H1 (cell line): Measurements from ENCODE around the gene NSG2. TPM values are rescaled to one million over a fixed set of nuclear protein-coding genes. Genes with fewer than 3 reads are reported as not detected.

ENCODE experiments used
- CTCF ChIA-PET: fragments of 300-600 bp; sonication (Branson Sonifier 250); formaldehyde crosslinking; loops from one replicate; lab custom pipeline; 2021; ENCODE audit not compliant: partially characterized antibody; lab: Charles Lee
- POLR2A ChIA-PET: fragments of 300-600 bp; sonication (Branson Sonifier 250); formaldehyde crosslinking; loops from one replicate; lab custom pipeline; 2021; ENCODE audit warnings: inconsistent platforms; ENCODE audit not compliant: partially characterized antibody; lab: Charles Lee
- DNase-seq, 2 experiments: peaks; one replicate each; pipeline versions ENCODE4 v3.0.0 to v3.0.0-alpha.2; 2010 to 2022; ENCODE audit warnings: low spot score in 2 of 2, low read depth in 1 of 2, mixed read lengths in 1 of 2
- FAIRE-seq: peaks from 2 replicates; lab custom pipeline; 2011; peaks lifted over from hg19 to GRCh38; lab: Jason Lieb, UNC
- H2AFZ ChIP-seq: 2 replicates; pipeline ENCODE4 v1.8.1; 2012; ENCODE audit warnings: low read length, inconsistent platforms
- H2AK5ac ChIP-seq: 2 replicates; pipeline ENCODE4 v1.6.1; 2013; ENCODE audit warnings: low read depth, low read length
- H2BK120ac ChIP-seq: replicated peaks from 2 replicates; pipeline ENCODE3; 2013; ENCODE audit warnings: low read depth, low read length, inconsistent platforms
- H2BK12ac ChIP-seq: 2 replicates; pipeline ENCODE4 v1.6.1; 2013; ENCODE audit warnings: low read depth, low read length
- H2BK15ac ChIP-seq: 2 replicates; pipeline ENCODE4 v1.6.1; 2013; ENCODE audit warnings: low read length
- H2BK20ac ChIP-seq: 2 replicates; pipeline ENCODE4 v1.6.1; 2013; ENCODE audit warnings: low read length
- H2BK5ac ChIP-seq: 2 replicates; pipeline ENCODE4 v1.6.1; 2013; ENCODE audit warnings: low read depth, low read length
- H3K14ac ChIP-seq: 2 replicates; pipeline ENCODE4 v1.6.1; 2013; ENCODE audit warnings: inconsistent platforms; ENCODE audit not compliant: insufficient read length
- H3K18ac ChIP-seq: 2 replicates; pipeline ENCODE4 v1.6.1; 2013; ENCODE audit warnings: low read length; ENCODE audit errors: extremely low read depth
- H3K23ac ChIP-seq: 2 replicates; pipeline ENCODE4 v1.6.1; 2013; ENCODE audit warnings: inconsistent platforms; ENCODE audit not compliant: insufficient read length
- H3K23me2 ChIP-seq: 2 replicates; pipeline ENCODE4 v1.6.1; 2013; ENCODE audit warnings: low read depth, low read length
- H3K27ac ChIP-seq: 2 replicates; pipeline ENCODE4 v1.6.1; 2011; ENCODE audit warnings: low read depth, low read length, inconsistent platforms
- H3K27me3 ChIP-seq, 4 experiments: replicated peaks in 1 of 4; 1 replicate in 1 of 4; 2 replicates in 3 of 4; pipeline versions ENCODE4 v1.6.1 to v1.8.1; 2011 to 2013; ENCODE audit warnings: low read length in 3 of 4, mild to moderate bottlenecking in 3 of 4, inconsistent platforms in 2 of 4, mixed read lengths in 2 of 4, moderate library complexity in 1 of 4; ENCODE audit not compliant: control insufficient read depth in 3 of 4, insufficient read depth in 3 of 4; ENCODE audit errors: extremely low read depth in 1 of 4
- H3K36me3 ChIP-seq, 4 experiments: 2 replicates each; pipeline versions ENCODE4 v1.6.1 to v1.8.1; 2011 to 2013; ENCODE audit warnings: mild to moderate bottlenecking in 4 of 4, low read length in 3 of 4, moderate library complexity in 2 of 4, control low read depth in 1 of 4, inconsistent platforms in 1 of 4; ENCODE audit not compliant: insufficient read depth in 4 of 4, control insufficient read depth in 2 of 4
- H3K4ac ChIP-seq: replicated peaks from 2 replicates; pipeline ENCODE3; 2013; ENCODE audit warnings: low read length, low read depth, mixed read lengths, inconsistent platforms; ENCODE audit not compliant: insufficient read length
- H3K4me1 ChIP-seq, 4 experiments: replicated peaks in 1 of 4; 1 replicate in 1 of 4; 2 replicates in 3 of 4; pipeline versions ENCODE4 v1.6.1 to v1.8.1; 2011 to 2013; ENCODE audit warnings: low read length in 3 of 4, inconsistent platforms in 2 of 4, mixed read lengths in 1 of 4; ENCODE audit not compliant: insufficient read depth in 4 of 4, control insufficient read depth in 3 of 4
- H3K4me2 ChIP-seq, 2 experiments: 2 replicates each; pipeline versions ENCODE4 v1.6.1 to v1.8.1; 2011 to 2013; ENCODE audit warnings: low read depth in 2 of 2, low read length in 2 of 2, control low read depth in 1 of 2, inconsistent platforms in 1 of 2, mild to moderate bottlenecking in 1 of 2; ENCODE audit not compliant: insufficient read depth in 1 of 2
- H3K4me3 ChIP-seq, 4 experiments: fragments of 200-600, 300-600 bp in 1 of 4; sonication (generic), shearing (Covaris generic), sonication (Bioruptor Twin) in 1 of 4; 2 replicates each; pipeline versions ENCODE4 v1.5.1 to v1.8.1; 2011 to 2016; ENCODE audit warnings: low read length in 4 of 4, low read depth in 3 of 4, control low read depth in 2 of 4, inconsistent platforms in 2 of 4, mild to moderate bottlenecking in 2 of 4, mixed read lengths in 1 of 4, moderate library complexity in 1 of 4; ENCODE audit not compliant: insufficient read depth in 2 of 4; ENCODE audit errors: extremely low read depth in 1 of 4
- H3K56ac ChIP-seq: replicated peaks from 2 replicates; pipeline ENCODE3; 2013; ENCODE audit warnings: low read depth, mild to moderate bottlenecking, mixed read lengths, low read length, inconsistent platforms; ENCODE audit not compliant: insufficient read length
- H3K79me1 ChIP-seq: 2 replicates; pipeline ENCODE4 v1.6.1; 2013; ENCODE audit warnings: low read depth, low read length, control low read depth
- H3K79me2 ChIP-seq, 2 experiments: 2 replicates each; pipeline versions ENCODE4 v1.6.1 to v1.8.1; 2012 to 2013; ENCODE audit warnings: low read length in 2 of 2, mild to moderate bottlenecking in 2 of 2, inconsistent platforms in 1 of 2; ENCODE audit not compliant: insufficient read depth in 2 of 2, control insufficient read depth in 1 of 2
- H3K9ac ChIP-seq, 4 experiments: replicated peaks in 1 of 4; 1 replicate in 1 of 4; 2 replicates in 3 of 4; pipeline versions ENCODE4 v1.6.1 to v1.8.1; 2011 to 2013; ENCODE audit warnings: low read depth in 3 of 4, low read length in 3 of 4, control low read depth in 2 of 4, mild to moderate bottlenecking in 2 of 4, moderate library complexity in 2 of 4, inconsistent platforms in 1 of 4; ENCODE audit errors: extremely low read depth in 1 of 4
- H3K9me3 ChIP-seq, 2 experiments: 2 replicates each; pipeline versions ENCODE4 v1.6.1 to v1.8.1; 2012 to 2013; ENCODE audit warnings: mild to moderate bottlenecking in 2 of 2, moderate library complexity in 2 of 2, control low read depth in 1 of 2, inconsistent platforms in 1 of 2, low read depth in 1 of 2, low read length in 1 of 2, mixed read lengths in 1 of 2; ENCODE audit not compliant: insufficient read depth in 2 of 2
- H4K20me1 ChIP-seq, 2 experiments: replicated peaks in 1 of 2; 2 replicates each; pipeline versions ENCODE3 to v1.8.1; 2011 to 2013; ENCODE audit warnings: inconsistent platforms in 2 of 2, low read length in 2 of 2, mild to moderate bottlenecking in 1 of 2; ENCODE audit not compliant: insufficient read depth in 2 of 2, control insufficient read depth in 1 of 2
- H4K5ac ChIP-seq: 2 replicates; pipeline ENCODE4 v1.6.1; 2013; ENCODE audit warnings: low read length, low read depth, mixed read lengths, inconsistent platforms; ENCODE audit not compliant: insufficient read length
- H4K8ac ChIP-seq: 2 replicates; pipeline ENCODE4 v1.8.0; 2013; ENCODE audit warnings: mild to moderate bottlenecking, moderate library complexity, low read length, inconsistent platforms; ENCODE audit not compliant: insufficient read depth; ENCODE audit errors: extremely low read depth
- H4K91ac ChIP-seq: replicated peaks from 2 replicates; pipeline ENCODE3; 2013; ENCODE audit warnings: low read length, mixed read lengths, inconsistent platforms; ENCODE audit not compliant: insufficient read length
- CBX8 ChIP-seq: fragments of 300-800, 300-1000 bp; sonication (generic); IDR thresholded peaks from 2 replicates; pipeline ENCODE4 v1.7.1; 2016; ENCODE audit warnings: low read depth, low read length, borderline replicate concordance
- CTBP2 ChIP-seq: IDR thresholded peaks from 2 replicates; pipeline ENCODE4 v1.7.0; 2011; ENCODE audit warnings: borderline replicate concordance, mild to moderate bottlenecking, moderate library complexity, mixed read lengths, low read length; ENCODE audit not compliant: insufficient read depth, insufficient read length
- JUND ChIP-seq: IDR thresholded peaks from 2 replicates; pipeline ENCODE4 v1.6.1; 2011; ENCODE audit warnings: mild to moderate bottlenecking, improper control_type of control experiment, low read length
- KDM1A ChIP-seq: fragments of 200-600, 300-600 bp; sonication (generic); IDR thresholded peaks from 2 replicates; pipeline ENCODE4 v1.7.1; 2016; ENCODE audit warnings: mild to moderate bottlenecking, low read length, borderline replicate concordance
- POLR2A ChIP-seq, 2 experiments: IDR thresholded peaks; 1 replicate in 1 of 2; 2 replicates in 1 of 2; pipeline ENCODE4 v1.6.1; 2011; ENCODE audit warnings: low read depth in 2 of 2, low read length in 2 of 2, mild to moderate bottlenecking in 2 of 2; ENCODE audit errors: control extremely low read depth in 1 of 2
- WGBS, 2 experiments: shearing (Covaris generic) in 1 of 2; methylation state at CpG; one replicate each; pipeline versions ENCODE4 v1.1.6 to v1.1.7; 2013 to 2015; ENCODE audit warnings: low lambda C conversion rate in 2 of 2, mixed read lengths in 2 of 2, inconsistent platforms in 1 of 2, low coverage in 1 of 2, missing lambda C conversion rate in 1 of 2; ENCODE audit not compliant: insufficient replicate concordance in 2 of 2, insufficient coverage in 1 of 2, insufficient read length in 1 of 2; ENCODE audit errors: extremely low coverage in 1 of 2, missing lambda C conversion rate in 1 of 2; 5-methylcytosine and 5-hydroxymethylcytosine counted together
- polyA plus RNA-seq, 7 experiments: library from polyadenylated mRNA; depleted of rRNA in 3 of 7; stranded (reverse) in 5 of 7; unstranded in 2 of 7; fragments of >200 nt in 5 of 7; fragments of 200-250 nt in 2 of 7; gene quantifications; 1 replicate in 5 of 7; 2 replicates in 1 of 7; 4 replicates in 1 of 7; pipeline versions ENCODE4 v1.2.1 to v1.2.3, GENCODE V29; 2011 to 2013; ENCODE audit warnings: missing spikeins in 2 of 7, mixed read lengths in 2 of 7
- total RNA-seq: library from RNA; stranded (reverse); fragmentation: NEBNext Ultra II Directional; extraction: Animal tissue kit (Norgen Biotek cat#: 25700); gene quantifications from 2 replicates; pipeline ENCODE4 v1.2.1, GENCODE V29; 2021

The NSG2 gene
- total and polyA plus RNA-seq, 2 of the 8 experiments (the other 6 are each of a cell fraction or from before 2014, with no cell fraction given) = 0.56 to 0.78 TPM

DNA sequence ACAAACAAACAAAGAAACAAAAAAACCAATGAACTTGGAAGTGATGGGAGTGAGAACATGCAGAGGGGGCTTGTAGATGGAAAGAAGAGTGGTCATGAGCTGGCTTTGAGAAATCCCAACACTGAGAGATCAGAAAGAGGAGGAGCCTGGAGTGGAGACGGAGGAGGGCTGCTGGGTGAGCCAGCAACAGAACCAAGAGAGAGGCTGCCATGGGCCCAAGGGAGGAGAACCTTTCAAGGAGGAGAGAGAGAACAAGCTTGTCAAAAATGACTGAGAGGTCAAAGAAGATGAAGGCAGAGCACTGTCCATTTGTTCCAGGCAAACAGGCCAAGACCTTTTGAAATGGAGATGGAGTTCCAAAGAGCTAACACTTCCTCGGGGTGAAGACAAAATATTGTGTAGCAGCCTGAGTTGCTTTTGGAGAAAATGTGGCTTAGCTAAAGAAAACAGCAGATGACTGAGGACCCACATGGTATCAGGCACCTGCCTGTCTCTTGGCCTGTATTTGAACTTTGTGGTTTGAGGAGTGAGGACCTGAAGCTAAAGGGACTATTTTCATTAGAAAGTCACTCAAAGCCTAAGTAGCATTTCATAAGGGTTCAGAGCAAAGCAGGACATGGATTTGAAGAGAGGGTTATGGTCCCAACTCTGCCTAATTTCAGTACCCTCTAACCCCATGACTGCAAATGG lies 13.1 kb downstream of the NSG2 start:
- POLR2A ChIA-PET = interaction anchor here (1.1 kb wide), 1 partner anchor 95 kb away, joined by 3 read pairs; no protein-coding TSS in a partner anchor
- Histone ChIP-seq H3K27me3 (no peaks in the 10 kb centered on the region), H3K4me3 (no peak overlapping the region), H3K9me3 (no peaks in the 10 kb centered on the region), H4K20me1 (no peaks in the 10 kb centered on the region), H3K23me2 (no peaks in the 10 kb centered on the region), H4K5ac (no peak overlapping the region), H2BK120ac (no peak overlapping the region), H3K36me3 (no peaks in the 10 kb centered on the region), H2BK20ac (no peak overlapping the region), H2BK5ac (no peak overlapping the region), H2BK15ac (no peak overlapping the region), H3K4me2 (no peak overlapping the region), H3K79me1 (no peaks in the 10 kb centered on the region), H4K8ac (no peak overlapping the region), H3K56ac (no peak overlapping the region), H3K9ac (no peak overlapping the region), H2AK5ac (no peak overlapping the region), H3K18ac (no peak overlapping the region), H2AFZ (no peak overlapping the region), H3K4me1 (no peaks in the 10 kb centered on the region), H3K79me2 (no peaks in the 10 kb centered on the region), H4K91ac (no peak overlapping the region), H3K27ac (no peak overlapping the region), H3K23ac (no peak overlapping the region), H3K14ac (no peak overlapping the region), H2BK12ac (no peak overlapping the region), H3K4ac (no peak overlapping the region)
- FAIRE-seq (no peak), DNase-seq (no peak)
- WGBS, 2 experiments = 97% methylated on average over 2 of the region's 2 CpGs; no CpG with 5 or more reads in 1 of the 2 experiments
- CTCF ChIA-PET = interaction anchor here (0.8 to 7.5 kb wide), 4 partner anchors 9 to 253 kb away, joined by 3 to 45 read pairs (median 16); partner anchors contain the start of gene NSG2
- TF ChIP-seq KDM1A (no peak), CBX8 (no peak), CTBP2 (no peak), JUND (no peak), POLR2A (IDR thresholded peaks at IDR 0.05; ENCODE audit: control extremely low read depth in 1 of 2, low read depth in 2 of 2, low read length in 2 of 2) (no peak)
